Glomerular visceral epithelial cell (primary cell): ENCODE results near the gene SMS.
"Not testable (repeated sequence)": the region's sequence is repeated elsewhere in the genome, so short reads cannot be mapped to it uniquely, and the experiment has no call there.

Experiments
- DNase-seq: peaks from one replicate; pipeline ENCODE4 v3.0.0-alpha.2; 2016; ENCODE audit errors: extremely low spot score

Gene SMS

DNA sequence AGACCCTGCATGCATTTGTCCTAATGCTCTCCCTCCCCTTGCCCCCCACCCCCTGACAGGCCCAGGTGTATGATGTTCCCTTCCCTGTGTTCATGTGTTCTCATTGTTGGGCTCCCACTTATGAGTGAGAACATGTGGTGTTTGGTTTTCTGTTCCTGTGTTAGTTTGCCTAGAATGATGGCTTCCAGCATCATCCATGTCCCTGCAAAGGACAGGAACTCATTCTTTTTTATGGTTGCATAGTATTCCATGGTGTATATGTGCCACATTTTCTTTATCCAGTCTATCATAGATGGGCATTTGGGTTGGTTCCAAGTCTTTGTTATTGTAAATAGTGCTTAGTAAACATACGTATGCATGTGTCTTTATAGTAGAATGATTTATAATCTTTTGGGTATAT is 10.0 kb downstream of the SMS start:
- not testable (repeated sequence) for DNase-seq

GRCh38 chrX:21952624-21953023 is 12.1 kb downstream of the SMS start:
- DNase-seq, result no peak

GRCh38 chrX:21953195-21953830 is 12.8 kb downstream of the SMS start:
- DNase-seq, result peak; percentile 5

DNA sequence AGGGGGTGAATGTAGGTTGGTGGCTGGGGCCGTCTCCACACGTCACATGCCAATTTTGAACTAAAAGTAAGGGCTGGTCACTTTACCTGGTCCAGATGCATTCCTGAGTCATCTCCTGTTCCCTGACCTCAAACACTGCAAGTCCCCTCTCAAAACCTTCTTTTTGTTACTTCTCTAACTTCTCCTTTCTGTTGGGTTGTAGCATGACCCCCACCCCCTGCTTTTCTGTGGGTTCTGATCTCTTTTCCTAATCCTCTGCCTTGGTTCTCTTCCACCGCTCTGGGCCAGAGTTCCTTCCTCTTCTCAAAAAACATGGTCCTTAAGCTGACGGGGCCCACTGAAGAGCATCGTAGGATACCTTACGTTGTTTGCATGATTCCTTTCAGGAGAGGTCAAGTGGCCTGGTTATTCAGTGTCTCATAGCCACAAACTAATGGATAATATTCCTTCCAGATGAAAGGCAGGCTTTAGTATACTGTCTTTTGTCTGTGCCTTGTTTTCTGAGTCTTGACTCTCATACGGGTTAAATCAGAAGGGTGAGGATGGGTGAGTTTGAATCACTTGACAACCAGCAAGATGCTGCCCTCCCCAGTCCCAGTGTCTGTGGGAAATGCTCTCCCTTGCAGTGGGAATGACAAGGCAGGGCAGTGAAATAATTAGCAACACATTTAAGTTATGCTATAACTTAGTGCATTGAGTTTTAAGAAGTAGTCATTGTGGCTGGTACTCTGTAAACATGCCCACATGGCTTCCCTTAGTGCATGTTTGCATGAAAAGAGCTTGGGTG is 15.1 kb downstream of the SMS start:
- DNase-seq, result no peak

- no peak for DNase-seq
Measured at GRCh38 chrX:21956783-21957182, 16.3 kb downstream of the SMS start.

DNA sequence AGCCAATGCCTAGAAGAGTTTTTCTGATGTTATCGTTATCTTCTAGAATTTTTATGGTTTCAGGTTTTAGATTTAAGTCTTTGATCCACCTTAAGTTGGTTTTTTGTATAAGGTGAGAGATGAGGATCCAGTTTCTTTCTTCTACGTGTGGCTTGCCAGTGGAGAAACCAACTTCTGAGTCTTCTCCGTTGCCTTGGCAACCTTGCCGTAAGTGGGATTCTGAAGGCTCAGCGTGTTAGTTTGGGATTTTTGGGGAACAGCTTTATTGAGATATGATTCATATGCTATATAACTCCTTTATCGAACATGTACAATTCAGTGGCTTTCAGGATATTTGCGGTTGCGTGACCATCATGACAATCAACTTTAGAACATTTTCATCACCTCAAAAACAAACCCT is 17.7 kb downstream of the SMS start:
- DNase-seq, result no peak

DNA sequence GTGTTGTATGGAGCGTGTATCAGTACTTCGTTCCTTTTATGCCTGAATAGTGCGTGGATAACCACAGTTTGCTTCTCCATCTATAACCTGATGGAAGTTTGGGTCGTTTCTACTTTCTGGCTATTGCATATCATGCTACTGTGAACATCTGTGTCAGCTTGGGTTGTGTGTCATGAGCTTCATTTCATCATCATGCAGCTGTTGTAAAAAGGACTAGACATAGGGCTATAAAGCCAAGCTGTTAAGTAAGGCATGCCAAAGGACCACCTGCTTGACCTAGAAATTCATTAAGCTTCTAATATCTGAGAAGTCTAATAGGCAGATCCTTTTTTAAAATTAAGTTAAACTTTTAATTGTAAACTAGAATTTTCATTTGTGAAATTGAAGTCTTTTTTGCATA is 18.4 kb downstream of the SMS start:
- DNase-seq, result no peak

- no peak for DNase-seq
Measured at GRCh38 chrX:21959362-21960051, 19.0 kb downstream of the SMS start.

DNA sequence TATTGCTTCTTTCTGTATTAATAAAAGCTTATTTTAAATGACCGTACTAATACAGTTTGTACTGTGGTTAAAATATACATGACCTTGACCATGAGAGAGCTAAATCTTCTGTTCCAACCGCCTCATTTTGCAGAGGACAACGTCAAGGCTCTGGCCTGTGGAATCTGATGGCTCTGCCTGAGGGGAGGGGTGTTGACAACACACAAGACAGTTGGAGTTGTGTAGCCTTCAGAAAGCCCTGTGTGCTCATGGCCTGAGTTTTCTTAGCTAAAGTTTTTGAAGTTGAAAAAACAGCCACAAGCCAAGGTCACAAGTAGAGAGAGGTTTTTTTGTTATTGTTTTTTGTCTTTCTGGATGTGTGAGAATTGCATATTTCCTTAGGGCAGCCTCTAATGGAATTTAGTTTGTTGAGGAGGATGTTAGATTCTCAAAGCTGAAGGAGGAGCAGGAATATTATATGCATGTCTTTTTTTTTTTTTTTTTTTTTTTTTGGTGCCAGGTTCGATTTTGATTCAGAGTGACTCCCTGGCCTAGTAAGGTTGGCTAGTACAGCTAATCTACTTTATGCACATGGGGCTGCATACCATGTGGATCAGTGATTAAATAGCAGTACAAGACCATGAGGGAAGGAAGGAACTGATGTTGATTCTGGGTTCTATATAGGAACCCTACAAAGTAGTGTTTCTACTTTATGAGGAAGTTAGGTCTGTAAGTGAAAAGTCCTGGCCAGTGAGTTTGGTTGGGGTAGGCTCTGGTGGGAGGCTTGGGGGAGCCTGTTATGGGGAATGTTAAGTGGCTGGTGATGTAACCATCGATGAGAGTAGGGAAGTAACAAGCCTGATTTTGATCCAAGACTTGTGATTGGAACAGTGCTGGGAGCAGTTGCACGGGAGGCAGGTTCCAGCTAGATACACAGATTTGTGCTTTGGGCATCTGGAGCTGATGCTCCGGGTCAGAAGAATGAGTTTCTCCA is 20.3 kb downstream of the SMS start:
- no peak for DNase-seq

DNA sequence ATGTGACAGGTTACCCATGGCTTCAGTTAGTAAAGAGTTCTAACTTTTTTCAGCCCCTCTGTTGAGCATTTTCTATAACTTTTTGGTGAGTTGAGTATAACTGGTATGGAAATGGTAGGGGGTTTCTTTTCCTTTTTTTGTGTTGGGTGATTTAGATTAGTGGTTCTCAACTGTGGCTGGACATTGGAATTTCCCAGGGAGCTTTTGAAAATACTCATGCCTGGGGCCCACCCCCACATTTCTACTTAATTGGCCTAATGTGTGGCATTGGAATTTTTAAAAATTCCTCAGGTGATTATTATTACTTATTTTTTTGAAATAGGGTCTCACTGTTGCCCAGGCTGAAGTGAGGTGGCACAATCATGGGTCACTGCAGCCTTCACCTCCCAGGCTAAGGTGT is 21.9 kb downstream of the SMS start:
- DNase-seq, result no peak

- DNase-seq, result no peak
Measured at GRCh38 chrX:21963269-21963668, 22.8 kb downstream of the SMS start.

DNA sequence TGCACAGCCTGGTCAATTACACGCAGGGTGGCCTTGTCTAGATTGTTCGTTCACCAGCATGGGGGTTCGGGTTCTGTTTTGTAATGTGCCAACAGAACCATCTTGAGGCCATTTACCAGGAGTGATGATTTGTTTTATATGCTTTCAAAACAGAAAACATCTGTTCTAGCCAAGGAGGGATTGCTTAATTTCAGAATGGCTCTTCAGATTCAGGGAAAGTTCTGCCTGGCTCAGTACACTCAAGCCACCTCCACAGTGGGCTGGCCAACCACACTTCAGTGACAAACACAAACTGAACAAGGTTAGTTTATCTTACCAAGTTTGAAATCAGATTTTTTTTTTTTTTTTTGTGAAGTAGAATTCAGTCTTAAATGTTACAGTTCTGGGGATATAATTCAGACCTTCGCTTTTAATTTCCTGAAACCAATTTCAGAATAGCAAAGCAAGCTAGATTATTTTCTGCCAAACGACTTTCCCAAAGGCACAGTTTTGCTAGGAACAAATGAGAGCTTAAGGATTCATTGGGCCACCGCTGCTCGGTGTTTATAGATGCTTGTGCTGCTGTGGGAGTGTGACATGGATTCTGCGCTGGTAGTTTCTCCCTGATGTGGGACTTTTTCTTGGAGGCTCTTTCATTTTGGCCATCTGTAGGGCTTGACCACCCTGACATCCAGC is 23.4 kb downstream of the SMS start:
- DNase-seq, result no peak

GRCh38 chrX:21966866-21967265 is 26.4 kb downstream of the SMS start:
- no peak for DNase-seq

DNA sequence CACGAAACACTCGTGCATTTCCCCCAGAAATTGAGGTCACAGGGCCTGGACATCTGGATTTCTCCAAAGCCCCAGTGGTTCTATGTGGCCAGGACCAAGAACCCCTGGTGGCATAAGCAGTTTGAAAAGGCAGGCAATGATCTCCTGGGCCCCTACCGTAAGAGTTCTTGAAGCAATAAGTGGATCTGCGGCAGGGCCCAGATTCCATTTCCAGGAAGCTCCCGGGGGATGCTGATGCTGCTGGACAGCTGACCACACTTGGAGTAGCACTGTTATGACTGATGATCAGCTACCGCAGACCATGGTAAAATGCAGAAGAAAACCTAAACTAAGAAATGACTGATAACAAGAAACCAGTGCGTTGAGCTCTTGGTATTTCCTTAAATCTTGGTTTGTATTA is 27.8 kb downstream of the SMS start:
- no peak for DNase-seq

DNA sequence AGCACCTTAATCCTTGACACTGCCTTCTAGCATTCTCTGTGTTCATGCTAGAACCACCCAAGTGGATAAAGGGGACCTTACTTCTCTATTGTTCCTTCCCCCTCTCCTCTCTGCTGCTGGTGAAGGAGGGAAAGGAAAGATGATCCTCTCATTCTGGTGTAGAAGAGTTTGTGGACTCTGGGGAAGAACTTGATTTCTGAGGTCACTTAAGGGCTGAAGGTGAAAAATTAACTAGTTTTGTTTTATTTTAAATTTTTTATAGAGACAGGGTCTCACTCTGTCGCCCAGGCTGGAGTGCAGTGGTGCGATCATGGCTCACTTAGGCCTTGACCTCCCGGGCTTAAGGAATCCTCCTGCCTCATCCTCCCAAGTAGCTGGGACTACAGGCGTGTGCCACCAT is 29.8 kb downstream of the SMS start:
- DNase-seq, result peak; percentile 12

DNA sequence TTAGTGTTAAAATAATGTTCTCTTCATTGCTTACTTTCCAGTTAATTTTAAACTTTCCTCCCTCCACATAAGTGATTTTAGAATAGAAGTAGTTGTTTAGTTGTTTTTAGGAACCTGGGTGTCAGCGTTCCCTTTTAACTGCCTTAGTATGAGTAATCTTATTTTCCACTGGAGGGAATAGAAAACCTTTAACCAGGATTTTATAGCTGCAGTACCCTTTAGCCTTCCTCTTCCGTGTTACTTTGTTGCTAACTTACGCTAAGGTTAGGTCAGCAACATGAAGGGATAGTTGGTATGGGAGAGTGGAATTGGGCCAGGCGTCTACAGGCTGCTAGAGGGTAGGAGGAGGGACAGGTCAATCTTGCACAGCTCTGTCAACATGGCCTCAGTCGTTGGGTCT is 31.5 kb downstream of the SMS start:
- peak; percentile 37 for DNase-seq

- peak; percentile 86 for DNase-seq
Measured at GRCh38 chrX:21972721-21973120, 32.2 kb downstream of the SMS start.

DNA sequence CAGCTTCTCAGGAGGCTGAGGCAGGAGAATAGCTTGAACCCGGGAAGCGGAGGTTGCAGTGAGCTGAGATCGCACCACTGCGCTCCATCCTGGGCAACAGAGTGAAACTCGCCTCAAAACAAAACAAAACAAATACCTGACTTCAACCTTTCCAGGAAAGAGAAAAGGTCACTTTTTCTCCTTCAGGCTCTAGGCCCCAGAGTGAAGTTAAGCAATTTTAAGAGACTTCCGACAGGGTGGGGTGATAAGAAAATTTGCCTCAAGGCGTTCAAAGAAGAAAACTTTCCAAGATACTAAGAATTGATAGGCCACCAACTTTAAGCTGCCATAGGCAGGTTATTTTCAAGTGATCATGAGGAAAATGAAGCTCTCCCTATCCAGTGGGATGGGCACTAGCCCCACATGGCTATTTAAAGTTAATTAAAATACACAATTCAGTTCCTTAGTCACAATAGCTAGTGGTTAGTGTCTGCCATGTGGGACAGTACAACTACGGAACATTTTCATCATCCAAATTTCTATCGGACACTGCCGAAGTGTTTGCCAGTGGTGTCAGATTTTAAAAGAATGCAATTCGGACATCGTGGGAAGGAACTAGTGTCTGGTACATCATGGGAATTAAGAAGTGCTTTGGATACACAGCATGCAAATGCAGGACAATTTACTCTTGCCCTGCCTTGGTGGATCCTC is 33.0 kb downstream of the SMS start:
- no peak for DNase-seq

- DNase-seq, result peak; percentile 37
Measured at GRCh38 chrX:21974011-21974385, 33.5 kb downstream of the SMS start.

DNA sequence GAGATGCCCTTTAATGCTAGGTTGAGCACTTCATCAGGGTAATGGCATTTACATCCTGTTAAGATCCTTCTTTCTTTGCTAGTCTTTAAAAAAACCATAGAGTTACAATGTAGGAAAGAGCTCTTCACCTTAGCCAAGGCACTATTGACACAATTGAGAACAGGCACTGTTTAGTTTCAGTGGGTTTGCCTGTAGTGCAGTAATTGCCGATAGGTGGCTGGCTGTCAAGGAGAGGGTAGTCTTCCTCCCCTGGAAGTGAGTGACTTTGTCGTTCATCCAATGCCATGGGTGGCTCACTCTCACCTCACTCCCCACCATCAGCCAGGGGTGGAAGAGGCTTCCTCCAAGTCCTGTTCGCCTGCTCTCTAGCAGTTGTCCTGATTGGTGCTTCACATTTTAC is 34.7 kb downstream of the SMS start:
- no peak for DNase-seq

- peak; percentile 15 for DNase-seq
Measured at GRCh38 chrX:21975812-21976211, 35.3 kb downstream of the SMS start.
